ENCODE results near the gene TACC2. TPM values are rescaled to one million over a fixed set of nuclear protein-coding genes. Genes with fewer than 3 reads are reported as not detected.

Gene TACC2
- total and polyA plus RNA-seq, 9 of the 15 experiments (the other 6 are each of a cell fraction or from before 2014, with no cell fraction given) = under 0.01 to 0.35 (median 0.03) TPM; not detected in 6

DNA sequence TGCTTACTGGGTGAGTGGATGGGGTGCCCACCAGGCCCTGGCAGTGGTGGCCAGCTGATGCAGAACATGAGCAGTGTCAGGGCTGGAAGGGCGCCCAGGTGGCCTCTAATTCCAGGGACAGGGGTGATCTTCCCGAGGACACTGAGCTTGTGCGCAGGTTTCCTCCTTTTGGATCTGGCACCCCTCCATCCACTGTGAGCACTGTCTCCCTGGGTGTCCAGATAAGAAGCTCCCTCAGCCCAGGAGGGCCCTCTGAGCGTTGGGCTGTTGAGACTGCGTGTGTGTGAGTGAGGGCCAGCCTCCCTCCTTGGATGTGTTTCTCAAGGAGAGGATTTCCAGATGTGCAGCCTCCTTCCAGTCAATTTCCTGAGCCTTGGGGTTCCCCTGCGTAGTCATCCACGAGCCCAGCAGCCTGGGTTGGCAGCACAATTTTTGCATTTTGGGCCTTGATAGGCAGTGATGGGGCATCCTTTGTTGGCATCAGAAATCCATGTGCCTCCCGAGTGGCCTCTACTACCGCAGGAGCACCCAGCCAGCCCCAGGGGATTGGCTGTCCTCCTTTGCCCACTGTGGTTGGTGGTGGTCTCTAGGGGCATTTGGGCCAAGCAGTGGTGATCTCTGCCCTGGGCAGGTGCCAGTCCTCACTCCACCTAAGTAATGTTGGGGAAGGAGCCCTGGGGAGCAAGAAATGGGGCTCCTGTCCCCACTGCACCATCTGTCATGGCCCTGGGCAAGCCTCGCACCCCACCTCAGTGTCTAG, 261.2 kb downstream of the TACC2 start (continued):
- TF ChIP-seq SAFB (IDR thresholded peaks at IDR 0.05; ENCODE audit: borderline replicate concordance, low read depth, low read length) = no peak
- TF ChIP-seq NBN (IDR thresholded peaks at IDR 0.05; ENCODE audit: low read depth) = no peak
- no peak for TF ChIP-seq FOXK1 (CRISPR knock-in tag; IDR thresholded peaks at IDR 0.05; ENCODE audit: borderline replicate concordance)
- TF ChIP-seq, protein P1, sequence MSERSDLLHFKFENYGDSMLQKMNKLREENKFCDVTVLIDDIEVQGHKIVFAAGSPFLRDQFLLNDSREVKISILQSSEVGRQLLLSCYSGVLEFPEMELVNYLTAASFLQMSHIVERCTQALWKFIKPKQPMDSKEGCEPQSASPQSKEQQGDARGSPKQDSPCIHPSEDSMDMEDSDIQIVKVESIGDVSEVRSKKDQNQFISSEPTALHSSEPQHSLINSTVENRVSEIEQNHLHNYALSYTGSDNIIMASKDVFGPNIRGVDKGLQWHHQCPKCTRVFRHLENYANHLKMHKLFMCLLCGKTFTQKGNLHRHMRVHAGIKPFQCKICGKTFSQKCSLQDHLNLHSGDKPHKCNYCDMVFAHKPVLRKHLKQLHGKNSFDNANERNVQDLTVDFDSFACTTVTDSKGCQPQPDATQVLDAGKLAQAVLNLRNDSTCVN (CRISPR knock-in tag; IDR thresholded peaks at IDR 0.05) = no peak
- no peak for TF ChIP-seq STAT5A (IDR thresholded peaks at IDR 0.05; ENCODE audit: borderline replicate concordance, low read length)
- no peak for TF ChIP-seq ZNF551 (CRISPR knock-in tag; IDR thresholded peaks at IDR 0.05)
- TF ChIP-seq, protein P2, sequence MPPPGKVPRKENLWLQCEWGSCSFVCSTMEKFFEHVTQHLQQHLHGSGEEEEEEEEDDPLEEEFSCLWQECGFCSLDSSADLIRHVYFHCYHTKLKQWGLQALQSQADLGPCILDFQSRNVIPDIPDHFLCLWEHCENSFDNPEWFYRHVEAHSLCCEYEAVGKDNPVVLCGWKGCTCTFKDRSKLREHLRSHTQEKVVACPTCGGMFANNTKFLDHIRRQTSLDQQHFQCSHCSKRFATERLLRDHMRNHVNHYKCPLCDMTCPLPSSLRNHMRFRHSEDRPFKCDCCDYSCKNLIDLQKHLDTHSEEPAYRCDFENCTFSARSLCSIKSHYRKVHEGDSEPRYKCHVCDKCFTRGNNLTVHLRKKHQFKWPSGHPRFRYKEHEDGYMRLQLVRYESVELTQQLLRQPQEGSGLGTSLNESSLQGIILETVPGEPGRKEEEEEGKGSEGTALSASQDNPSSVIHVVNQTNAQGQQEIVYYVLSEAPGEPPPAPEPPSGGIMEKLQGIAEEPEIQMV (tag; conservative IDR thresholded peaks at IDR 0.05; ENCODE audit: low read depth) = no peak
- no peak for TF ChIP-seq SNIP1 (IDR thresholded peaks at IDR 0.05; ENCODE audit: low read depth)
- TF ChIP-seq NCOA4 (IDR thresholded peaks at IDR 0.05; ENCODE audit: partially characterized antibody) = no peak
- no peak for TF ChIP-seq POLR3A (IDR thresholded peaks at IDR 0.05; ENCODE audit: borderline replicate concordance, extremely low read depth, insufficient read depth, insufficient read length)
- TF ChIP-seq, protein P3, sequence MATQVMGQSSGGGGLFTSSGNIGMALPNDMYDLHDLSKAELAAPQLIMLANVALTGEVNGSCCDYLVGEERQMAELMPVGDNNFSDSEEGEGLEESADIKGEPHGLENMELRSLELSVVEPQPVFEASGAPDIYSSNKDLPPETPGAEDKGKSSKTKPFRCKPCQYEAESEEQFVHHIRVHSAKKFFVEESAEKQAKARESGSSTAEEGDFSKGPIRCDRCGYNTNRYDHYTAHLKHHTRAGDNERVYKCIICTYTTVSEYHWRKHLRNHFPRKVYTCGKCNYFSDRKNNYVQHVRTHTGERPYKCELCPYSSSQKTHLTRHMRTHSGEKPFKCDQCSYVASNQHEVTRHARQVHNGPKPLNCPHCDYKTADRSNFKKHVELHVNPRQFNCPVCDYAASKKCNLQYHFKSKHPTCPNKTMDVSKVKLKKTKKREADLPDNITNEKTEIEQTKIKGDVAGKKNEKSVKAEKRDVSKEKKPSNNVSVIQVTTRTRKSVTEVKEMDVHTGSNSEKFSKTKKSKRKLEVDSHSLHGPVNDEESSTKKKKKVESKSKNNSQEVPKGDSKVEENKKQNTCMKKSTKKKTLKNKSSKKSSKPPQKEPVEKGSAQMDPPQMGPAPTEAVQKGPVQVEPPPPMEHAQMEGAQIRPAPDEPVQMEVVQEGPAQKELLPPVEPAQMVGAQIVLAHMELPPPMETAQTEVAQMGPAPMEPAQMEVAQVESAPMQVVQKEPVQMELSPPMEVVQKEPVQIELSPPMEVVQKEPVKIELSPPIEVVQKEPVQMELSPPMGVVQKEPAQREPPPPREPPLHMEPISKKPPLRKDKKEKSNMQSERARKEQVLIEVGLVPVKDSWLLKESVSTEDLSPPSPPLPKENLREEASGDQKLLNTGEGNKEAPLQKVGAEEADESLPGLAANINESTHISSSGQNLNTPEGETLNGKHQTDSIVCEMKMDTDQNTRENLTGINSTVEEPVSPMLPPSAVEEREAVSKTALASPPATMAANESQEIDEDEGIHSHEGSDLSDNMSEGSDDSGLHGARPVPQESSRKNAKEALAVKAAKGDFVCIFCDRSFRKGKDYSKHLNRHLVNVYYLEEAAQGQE (IDR thresholded peaks at IDR 0.05; ENCODE audit: borderline replicate concordance) = no peak
- TF ChIP-seq, protein P3 (CRISPR knock-in tag; IDR thresholded peaks at IDR 0.05; ENCODE audit: low read depth) = no peak
- TF ChIP-seq, protein P4, sequence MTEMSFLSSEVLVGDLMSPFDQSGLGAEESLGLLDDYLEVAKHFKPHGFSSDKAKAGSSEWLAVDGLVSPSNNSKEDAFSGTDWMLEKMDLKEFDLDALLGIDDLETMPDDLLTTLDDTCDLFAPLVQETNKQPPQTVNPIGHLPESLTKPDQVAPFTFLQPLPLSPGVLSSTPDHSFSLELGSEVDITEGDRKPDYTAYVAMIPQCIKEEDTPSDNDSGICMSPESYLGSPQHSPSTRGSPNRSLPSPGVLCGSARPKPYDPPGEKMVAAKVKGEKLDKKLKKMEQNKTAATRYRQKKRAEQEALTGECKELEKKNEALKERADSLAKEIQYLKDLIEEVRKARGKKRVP (CRISPR knock-in tag; IDR thresholded peaks at IDR 0.05) = no peak
